Measurements from ENCODE around the gene METTL21A. TPM values are rescaled to one million over a fixed set of nuclear protein-coding genes. Genes with fewer than 3 reads are reported as not detected.

Gene METTL21A
- total RNA-seq, 4 donors from 2014 or later: 0.77 to 32.3 (median 11.6) TPM

DNA sequence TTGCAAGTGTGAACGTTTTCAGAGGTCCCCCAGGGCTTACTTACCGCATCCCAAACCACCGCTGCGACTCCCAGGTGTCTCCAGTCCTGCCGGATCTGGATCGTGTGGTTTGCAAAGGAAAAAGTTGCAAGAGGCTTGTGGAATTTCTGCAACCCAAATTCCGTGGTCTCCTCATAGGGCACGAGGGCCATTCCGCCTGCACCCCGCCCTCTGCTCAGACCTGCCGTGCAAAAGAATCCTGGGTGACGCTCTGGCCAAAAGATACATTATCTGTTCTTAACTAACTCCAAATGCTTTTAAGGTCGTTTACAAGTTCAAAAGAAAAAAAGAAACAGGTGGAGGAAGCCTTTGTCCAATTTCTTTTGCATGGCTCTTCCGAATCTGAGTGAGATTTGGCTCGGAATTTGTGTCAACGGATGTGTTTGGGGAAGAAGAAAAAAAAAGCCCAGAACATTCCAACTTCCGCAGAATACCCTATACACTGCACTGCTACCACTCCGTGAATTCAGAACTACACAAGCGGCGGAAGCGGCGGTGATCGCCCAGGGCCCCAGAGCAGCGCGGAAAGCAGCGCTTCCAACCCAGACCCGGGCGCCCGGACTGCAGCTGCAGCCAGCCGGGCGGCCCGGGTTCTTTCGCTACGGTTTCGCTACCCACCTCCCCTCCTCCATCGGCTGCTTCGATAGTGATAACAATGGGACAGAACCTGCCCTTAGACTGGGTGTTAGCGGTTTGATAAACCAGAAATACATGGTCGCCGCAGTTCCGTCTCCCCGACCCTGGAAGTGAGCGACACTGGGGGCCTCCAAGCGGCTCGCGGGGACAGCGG, 795 bp downstream of the METTL21A start:
- H3K27me3 ChIP-seq: no peaks in the 10 kb centered on the region
- DNase-seq: peak; percentile 51 to 54
- intact Hi-C loops (cut with DNase I; ENCODE audit: low total_unique reads): loop anchor here (5.0 to 10.0 kb wide), 3 partner anchors 90 to 640 kb away; partner anchors contain the start of genes FZD5 and PIKFYVE
- peaks cover 0 to 5% of the 10 kb centered on the region in 2 donors for H3K4me1 ChIP-seq
- TF ChIP-seq CTCF (IDR thresholded peaks at IDR 0.05): no peak
- peak in 1 of 2 donors; percentile 48 for TF ChIP-seq POLR2A (IDR thresholded peaks at IDR 0.05)
- no peaks in the 10 kb centered on the region for H3K36me3 ChIP-seq
- peak overlapping the region; percentile 62 to 81 for H3K4me3 ChIP-seq
- H3K27ac ChIP-seq: peak overlapping the region; percentile 87 to 95
- no peaks in the 10 kb centered on the region for H3K9me3 ChIP-seq

DNA sequence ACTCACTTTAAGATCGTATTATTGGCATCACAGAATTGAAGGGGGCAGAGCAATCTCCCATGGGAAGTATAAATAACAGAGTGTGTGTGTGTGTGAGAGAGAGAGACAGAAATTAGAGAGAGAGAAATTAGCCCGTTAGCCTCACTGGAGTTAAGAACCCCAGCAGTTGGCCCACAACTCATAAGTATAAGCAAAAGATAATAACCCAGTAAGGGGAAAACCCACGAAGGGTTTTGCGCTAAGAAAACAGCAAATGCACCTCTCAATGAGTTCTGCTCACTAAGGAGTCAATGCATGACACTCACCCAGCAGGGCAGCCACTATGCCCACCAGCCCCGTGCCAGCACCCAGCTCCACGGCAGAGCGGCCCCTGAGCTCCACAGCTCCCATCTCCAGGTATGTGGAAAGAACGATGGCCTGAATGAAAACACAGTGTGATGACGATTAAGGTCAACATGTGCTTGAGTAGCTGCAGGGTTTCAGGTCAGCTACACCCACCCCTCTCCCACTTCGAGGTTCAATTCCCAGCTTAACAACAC, 3.6 kb downstream of the METTL21A start:
- Histone ChIP-seq H3K36me3 (no peaks in the 10 kb centered on the region), H3K4me1 (peaks cover 0 to 5% of the 10 kb centered on the region in 2 donors), H3K27me3 (no peaks in the 10 kb centered on the region), H3K9me3 (no peaks in the 10 kb centered on the region), H3K4me3 (no peak overlapping the region), H3K27ac (no peak overlapping the region)
- intact Hi-C loops (cut with DNase I; ENCODE audit: low total_unique reads): loop anchor here (10.0 kb wide), 2 partner anchors 87 to 643 kb away; partner anchors contain the start of gene PIKFYVE
- TF ChIP-seq POLR2A (IDR thresholded peaks at IDR 0.05) (no peak), CTCF (IDR thresholded peaks at IDR 0.05) (no peak)
- DNase-seq: no peak

- H3K4me3 ChIP-seq: no peak overlapping the region
- intact Hi-C loops (cut with DNase I; ENCODE audit: low total_unique reads): loop anchor here (10.0 kb wide), 2 partner anchors 85 to 645 kb away; partner anchors contain the start of gene PIKFYVE
- no peaks in the 10 kb centered on the region for H3K9me3 ChIP-seq
- TF ChIP-seq CTCF (IDR thresholded peaks at IDR 0.05) (no peak), POLR2A (IDR thresholded peaks at IDR 0.05) (no peak)
- H3K27me3 ChIP-seq: no peaks in the 10 kb centered on the region
- no peaks in the 10 kb centered on the region for H3K36me3 ChIP-seq
- peaks cover 0 to 5% of the 10 kb centered on the region in 2 donors for H3K4me1 ChIP-seq
- no peak for DNase-seq
- no peak overlapping the region for H3K27ac ChIP-seq
Measured at GRCh38 chr2:207619764-207620203, 5.4 kb downstream of the METTL21A start.

DNA sequence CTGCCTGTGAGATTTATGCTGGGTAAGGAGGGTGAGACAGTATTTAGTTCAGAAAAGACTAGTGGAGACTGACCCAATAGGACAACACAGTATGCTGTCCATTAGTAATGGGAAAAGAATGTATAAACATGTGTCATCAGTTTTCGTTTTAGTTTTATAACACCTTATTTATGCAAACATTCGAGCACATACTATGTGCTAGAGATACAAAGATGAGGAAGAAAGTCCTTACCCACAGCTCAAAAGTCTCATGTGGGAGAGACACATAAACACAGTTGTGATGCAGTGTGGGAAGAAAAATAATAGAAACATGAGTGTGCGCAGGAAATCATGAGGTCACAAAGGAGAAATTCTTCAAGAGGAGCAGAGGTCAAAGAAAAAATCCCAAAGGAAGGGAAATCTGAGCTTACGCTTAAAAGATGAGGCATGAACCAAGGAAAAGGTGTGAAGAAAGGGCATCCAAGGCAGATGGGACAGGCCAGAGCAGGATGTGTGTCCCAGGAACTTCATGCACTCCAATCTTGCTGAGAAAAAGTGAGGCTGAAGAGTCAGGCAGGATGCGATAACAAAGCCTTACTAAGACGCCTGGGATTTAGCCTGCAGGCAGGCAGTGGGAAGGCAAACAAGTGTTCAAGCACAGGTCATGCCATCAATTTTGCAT, 8.1 kb downstream of the METTL21A start:
- no peaks in the 10 kb centered on the region for H3K27me3 ChIP-seq
- no peaks in the 10 kb centered on the region for H3K4me1 ChIP-seq
- intact Hi-C loops (cut with DNase I; ENCODE audit: low total_unique reads): no loop called here
- no peaks in the 10 kb centered on the region for H3K36me3 ChIP-seq
- TF ChIP-seq CTCF (IDR thresholded peaks at IDR 0.05) (no peak), POLR2A (IDR thresholded peaks at IDR 0.05) (no peak)
- H3K4me3 ChIP-seq: no peak overlapping the region
- no peaks in the 10 kb centered on the region for H3K9me3 ChIP-seq
- no peak for DNase-seq
- peak overlapping the region; percentile 73 to 89 for H3K27ac ChIP-seq
